HG02610 (cell line): ENCODE results near the gene MUSK.

Experiments used
- ATAC-seq: cut with Tn5 transposase; IDR thresholded peaks from one replicate; pipeline ENCODE4 v1.9.1; 2021; ENCODE audit warnings: mild to moderate bottlenecking, moderate library complexity; ENCODE audit not compliant: unreplicated experiment

MUSK gene

DNA sequence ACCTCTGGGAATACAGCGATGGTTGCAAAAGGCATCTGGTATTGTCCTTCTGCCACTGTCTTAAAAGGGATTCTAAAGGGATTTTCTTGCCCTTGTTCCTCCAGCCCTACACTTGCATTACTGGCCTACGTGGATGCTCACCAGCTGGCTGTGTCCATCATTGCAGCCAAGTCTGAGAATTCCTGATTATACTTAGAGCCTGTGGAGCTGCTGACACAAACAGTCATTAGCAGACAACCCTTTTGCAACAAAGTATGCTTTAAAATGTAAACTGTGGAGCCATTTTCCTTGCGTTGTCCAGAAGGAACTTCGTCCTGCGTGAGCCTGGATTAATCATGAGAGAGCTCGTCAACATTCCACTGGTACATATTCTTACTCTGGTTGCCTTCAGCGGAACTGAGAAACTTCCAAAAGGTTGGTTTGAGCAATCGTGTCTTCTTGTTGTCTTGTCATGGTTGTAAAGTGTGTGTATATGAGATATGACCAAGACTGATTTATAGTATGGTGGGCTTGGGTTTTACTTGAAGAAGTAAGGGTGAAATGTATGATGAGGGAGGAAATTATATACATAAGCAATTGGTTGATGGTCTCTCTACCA is at the start of gene MUSK:
MUSK (plus strand) TSS at position 222 of the 598 bp plus-strand sequence; CDS start at position 336, 114 bp downstream.
- ATAC-seq: no peak

DNA sequence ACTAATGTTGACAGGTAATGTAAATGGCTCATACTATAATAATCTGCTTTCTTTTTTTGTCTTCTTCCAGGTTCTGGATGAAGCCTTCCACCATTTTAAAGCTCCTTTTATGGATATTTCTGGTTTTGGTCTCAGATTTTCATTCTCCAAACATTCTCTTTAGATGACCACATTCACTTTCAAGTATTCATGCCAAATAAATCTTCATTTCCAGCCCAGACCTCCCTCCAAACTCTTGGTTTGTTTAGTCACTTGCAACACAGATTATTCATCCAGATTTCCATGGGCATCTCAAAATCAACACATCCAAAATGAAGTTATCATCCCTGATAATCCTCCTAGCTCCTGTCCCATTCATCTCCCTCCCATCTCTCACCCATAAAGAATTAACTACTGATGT is 48.8 kb upstream of the MUSK start:
- ATAC-seq: no peak

DNA sequence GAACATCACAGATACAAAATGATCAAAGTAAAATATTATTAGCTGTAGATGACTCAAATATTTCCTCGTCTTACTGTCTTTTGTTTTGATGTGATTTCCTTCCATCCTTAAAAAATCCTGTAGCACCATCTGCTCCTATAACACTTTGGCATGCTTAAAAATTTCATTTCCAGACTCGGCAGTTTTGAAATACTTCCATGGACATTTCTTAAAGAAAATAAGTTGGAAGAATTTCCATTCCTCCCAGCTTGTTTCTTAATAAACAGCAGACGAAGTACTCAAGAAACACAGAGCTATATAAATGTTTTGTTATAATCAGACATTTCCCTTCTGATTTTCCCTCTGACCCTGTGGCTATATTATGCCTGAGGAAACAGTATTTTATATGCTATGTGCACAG is 47.9 kb upstream of the MUSK start:
- no peak for ATAC-seq

DNA sequence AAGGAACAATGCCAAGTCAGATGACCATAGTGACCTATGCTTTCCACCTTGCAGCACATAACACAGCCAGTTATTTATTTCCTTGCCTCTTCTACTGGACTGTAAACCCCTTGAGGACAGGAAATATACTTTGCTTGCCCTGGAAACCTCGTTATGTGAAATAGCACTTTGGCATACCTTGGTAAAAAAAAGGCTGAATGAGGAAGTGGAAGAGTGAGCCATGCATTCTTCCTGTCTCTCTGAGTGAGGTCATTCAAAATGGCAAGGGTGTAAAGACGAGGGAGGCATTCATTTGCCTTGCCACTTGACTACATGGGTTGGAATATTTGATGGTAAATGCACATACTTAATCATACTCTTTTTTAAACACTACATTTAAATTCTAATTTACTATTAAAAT is 46.2 kb upstream of the MUSK start:
- no peak for ATAC-seq

DNA sequence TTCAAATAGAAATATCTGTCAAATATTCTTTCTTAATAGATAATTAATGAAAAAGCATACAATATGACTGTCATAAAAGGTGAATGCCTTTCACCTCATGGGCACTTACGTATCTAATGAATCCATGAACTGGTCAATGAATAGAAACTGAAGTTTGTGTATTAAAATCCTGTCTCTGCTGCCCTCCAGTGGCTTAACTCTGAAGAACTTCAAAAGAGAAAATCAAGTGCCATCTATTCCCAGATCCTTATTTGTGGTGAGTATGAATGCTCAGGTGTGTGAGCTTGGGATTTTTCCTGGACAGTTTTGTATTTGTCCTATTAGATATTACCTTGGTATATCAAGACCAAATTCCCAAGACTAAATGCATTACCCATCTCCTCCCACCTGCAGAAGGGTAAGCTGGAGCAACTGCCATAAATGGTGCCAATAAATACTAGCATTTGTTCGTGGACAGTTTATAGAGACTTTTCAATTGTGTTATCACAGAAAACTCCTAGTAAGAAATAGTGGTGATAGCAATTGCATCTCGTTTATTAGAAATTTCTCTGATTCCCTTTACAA is 45.0 kb upstream of the MUSK start:
- ATAC-seq: no peak

DNA sequence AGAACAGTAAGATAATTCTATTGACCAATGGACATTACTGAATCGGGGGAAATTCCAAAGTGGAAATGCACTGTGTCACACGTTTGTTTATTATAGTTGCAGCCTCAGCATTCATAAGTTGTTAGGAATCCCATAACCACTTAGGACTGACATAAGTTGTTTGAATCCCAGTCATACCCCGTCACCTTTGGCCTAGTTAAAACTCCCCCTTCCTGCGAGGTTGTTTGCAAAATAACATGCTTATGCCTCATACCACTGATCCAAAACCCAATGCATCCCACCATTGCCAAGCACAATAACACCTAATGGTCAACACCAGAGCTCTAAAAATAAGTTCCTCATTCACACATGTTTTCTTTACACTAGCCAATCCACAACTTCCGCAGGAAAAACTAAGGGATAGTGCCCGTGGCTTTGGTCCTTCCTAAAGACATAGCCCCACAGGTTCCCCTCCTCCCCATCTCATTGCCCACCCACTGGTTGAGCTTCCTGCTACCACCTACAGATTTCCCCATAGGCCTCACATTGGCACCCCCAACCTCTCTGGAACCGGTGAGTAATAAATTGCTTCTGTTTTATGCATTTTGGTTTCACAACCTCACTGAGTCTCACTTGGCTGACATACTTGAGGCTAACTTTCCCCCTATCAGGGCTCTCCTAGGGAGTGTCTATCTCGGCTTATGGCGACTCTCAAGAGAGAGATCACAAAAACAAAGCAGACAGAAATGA is 42.3 kb upstream of the MUSK start:
- ATAC-seq: peak; percentile 96

DNA sequence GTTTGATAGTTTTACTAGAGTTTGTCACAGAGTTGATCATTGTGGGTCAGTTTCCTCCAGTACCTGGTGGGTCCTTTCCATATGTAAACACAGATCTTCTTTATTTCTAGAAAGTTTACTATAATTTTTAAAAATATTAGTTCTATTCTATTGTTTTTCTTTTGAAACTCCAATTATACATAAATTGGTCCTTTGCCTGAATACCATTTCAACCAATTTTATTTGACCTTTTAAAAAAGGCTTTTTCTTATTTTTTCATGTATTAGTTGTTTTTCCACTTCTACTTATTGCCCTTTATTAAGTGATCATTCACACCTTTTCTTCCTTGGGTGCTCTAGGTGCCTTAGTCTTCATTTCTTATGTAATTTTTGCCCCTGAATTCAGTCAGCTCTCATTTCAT is 33.0 kb upstream of the MUSK start:
- no peak for ATAC-seq

DNA sequence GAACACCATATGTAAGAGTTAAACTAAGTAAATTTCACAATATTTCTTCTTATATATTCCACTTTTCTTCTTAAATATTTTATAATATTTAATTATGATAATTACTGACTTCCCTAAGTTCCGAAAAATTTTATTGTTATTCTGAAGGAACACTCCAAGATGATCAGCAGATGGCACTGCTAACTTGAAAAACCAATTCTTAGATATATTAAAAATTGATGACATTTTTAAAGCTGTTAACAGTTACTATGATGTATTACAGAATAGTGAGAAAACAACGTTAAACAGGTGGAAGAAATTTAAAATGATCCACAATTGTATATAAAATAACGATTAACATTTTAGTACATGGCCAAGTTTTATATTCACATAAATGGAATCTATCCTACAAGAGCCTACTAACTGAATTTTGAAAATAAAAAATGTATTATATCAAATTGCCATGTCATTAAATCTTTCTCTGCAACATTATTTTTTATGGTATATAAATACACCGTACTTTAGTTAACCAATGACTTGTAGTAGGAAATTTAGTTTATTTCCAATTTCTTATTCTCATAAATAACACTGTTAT is 30.1 kb upstream of the MUSK start:
- ATAC-seq: no peak

DNA sequence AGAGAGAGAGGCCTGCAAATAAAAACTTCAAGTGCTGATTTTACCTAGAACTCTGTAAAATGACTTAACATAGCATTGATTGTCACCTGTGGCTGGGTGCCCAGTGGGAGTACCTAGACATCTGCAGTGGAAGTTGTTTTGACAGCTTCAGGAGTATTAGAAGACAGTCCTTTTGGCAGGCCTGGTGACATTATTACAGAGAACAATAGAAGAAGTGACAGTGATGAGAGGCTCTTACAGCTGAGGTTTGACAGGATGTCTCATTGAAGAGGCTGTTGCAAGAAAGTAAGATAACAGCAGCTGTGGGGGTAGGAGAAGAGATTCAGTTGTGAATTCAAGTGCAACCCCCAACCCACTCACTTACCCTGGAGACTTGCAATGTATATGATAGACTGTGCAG is 27.9 kb upstream of the MUSK start:
- no peak for ATAC-seq

DNA sequence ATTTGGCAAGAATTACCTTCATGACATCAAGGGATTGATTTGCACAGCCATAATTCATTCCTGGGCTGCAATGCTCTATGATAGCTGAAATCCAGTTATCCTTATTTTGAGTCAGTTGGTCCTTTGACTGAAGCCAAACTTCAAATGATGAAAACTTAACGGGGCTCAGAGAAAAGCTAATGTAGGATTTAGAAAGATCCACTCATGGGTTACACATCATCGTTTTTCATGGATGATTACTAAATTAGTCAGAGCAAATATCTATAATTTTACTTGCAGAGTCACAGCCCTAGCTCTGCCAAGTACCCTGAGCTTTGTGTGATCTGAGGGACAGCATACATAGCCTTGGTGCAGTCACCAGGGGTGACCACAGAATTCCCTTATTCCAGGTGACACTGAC is 27.3 kb upstream of the MUSK start:
- no peak for ATAC-seq

DNA sequence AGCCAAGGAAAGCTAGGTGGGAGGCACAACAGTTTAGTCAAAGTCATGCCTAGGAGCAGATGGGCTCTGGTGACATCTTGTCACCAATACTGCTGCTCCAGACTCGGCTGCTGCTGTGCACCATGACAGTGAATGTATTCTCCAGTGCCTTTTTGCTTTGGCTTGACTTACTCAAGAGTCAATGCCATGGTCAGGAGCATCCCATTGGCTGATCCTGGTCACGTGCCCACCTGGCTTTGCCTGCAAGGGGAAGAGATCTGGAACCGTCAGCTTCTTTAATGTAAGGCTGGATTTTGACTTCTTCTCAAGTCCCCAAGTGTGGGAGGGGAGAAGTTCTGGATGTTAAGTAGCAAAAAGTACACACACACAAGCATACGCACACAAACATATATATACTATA is 19.9 kb upstream of the MUSK start:
- no peak for ATAC-seq

DNA sequence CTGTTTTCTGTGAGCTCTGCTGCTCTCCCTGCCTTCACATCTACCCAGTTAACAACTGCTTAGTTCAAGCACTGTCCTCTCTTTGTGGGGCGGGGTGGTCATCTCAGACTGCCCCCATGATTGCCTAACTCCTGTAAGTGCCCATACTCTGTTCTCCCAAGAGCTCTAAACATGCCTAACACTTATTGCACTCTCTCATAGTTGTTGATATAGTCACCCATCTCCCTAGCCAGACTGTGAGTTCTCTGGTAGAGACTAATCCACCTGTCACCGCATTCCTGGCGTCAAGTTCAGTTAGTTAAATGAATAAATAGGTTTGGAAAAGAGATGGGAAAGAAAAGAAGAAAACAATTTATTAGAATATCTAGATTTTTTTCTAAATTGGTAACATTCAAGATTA is 18.3 kb upstream of the MUSK start:
- no peak for ATAC-seq

DNA sequence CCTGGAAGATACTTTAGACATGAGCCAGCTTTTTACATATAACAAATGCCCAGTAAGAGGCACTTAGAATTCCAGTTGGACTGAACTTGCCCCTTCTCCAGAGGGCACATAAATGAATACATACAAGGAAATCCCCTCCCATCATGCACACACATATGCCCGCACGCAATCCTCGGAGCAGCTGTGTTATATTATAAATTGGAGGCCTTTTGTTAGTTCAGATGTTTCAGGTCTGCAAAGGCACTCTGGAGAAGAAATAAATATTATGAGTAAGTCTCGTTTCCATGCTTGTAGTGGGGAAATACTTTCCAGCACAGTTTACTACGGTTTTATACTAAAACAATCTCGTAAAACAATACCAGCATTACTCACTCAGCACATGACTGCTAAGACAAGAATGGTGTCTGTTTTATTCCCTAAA is 17.6 kb upstream of the MUSK start:
- no peak for ATAC-seq

DNA sequence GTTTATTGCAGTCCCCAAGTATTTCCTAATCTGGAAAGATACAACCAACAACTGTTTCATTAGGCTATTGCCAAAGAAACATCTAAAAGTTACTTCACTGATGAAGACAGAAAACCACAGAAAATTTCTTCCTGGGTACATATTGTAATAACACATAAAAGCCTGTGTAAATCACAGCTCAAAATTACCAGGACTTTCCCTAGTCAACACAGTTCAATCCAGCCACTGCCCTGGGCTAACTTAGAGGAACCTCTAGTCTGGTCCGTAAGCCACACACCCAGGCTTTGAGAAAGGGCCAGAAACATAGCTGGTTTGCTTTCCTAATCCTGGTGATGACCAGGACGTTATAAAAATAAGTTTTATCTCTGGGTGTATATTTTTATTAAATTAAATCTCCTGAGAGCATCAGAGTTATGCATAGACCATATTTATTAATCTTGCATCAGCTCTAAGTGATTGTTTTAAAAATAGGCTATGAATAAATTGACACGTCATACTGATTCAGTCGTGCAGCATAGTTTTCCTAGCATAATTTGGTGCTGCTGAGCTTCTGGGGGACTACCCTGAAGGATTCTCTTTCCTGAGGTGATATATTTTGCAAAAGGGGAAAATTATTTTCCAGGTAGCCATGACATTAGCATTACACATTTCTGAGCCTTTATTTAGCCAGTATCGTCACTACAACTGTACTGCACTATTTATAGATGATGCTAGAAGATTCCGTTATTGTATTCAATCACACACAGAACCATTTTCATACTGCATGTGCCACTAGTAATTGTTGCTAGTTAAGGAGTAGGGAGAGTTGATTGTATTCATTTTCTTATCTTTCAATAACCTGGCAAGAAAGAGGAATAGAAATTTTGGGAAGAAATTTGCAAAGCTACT is 12.6 kb upstream of the MUSK start:
- no peak for ATAC-seq

DNA sequence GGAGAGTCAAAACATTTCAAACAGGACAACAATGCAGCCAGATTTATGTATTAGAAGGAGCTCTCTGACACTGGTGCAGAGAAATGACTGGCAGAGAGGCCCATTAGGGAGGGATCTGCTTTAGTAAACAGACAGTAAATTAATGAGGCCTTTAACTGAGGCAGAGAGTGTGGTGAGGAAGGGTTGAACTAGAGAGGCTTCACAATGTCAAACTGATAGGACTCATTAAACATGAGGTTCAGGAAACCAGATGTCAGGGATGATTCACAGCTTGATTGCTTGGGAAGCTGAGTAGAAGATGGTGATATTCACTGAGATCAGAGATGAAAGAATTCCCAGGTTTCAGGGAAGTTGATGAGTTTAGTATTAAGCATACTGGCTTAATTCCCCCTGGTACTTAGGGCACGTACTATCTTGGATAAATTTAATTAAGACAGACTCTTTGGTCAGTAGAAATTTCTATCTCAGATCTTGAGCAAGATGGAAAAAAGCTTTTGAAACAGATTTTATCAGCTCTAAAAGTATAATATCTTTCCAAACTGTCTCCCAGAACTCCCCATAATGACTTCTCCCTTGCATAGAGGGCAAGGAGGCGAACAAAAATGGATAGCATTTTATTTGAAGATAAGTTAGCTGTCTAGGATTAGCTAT is 8.6 kb upstream of the MUSK start:
- no peak for ATAC-seq

DNA sequence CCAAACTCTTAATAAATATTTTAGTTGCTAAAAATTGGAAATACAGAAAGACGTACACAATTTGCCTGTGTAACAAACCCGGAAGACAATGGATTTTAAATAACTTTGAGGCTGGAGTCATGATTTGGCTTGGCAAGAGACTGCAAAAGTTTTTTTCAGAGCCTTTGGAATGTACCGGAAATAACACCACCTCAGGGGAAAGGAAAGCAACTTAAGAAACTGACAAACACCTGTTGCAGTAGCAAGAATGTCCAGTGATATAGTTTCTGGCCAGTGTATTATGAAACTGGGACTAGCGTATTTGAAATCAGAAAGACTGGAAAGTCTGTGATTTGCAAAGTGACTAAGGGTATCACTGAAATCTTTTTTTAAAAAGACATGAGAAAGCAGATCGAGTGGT is 842 bp downstream of the MUSK start:
- no peak for ATAC-seq

DNA sequence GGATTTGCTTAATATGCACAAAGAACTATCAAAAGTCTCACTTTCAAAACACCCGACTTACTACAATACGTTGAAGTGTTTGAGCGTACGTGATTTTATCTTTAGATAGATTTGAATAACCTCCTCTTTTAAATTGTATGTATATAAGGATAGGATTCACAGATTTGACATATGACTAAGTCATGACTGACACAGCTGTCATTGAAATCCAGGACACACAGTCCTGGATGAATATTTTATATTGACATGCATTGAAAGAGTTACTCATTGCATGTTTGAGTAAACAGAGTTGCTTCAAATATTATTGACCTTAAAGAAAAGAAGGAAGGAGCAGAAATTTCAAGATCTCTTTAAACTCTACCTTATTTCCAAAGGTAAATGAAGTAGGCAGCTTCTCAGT is 3.3 kb downstream of the MUSK start:
- no peak for ATAC-seq

DNA sequence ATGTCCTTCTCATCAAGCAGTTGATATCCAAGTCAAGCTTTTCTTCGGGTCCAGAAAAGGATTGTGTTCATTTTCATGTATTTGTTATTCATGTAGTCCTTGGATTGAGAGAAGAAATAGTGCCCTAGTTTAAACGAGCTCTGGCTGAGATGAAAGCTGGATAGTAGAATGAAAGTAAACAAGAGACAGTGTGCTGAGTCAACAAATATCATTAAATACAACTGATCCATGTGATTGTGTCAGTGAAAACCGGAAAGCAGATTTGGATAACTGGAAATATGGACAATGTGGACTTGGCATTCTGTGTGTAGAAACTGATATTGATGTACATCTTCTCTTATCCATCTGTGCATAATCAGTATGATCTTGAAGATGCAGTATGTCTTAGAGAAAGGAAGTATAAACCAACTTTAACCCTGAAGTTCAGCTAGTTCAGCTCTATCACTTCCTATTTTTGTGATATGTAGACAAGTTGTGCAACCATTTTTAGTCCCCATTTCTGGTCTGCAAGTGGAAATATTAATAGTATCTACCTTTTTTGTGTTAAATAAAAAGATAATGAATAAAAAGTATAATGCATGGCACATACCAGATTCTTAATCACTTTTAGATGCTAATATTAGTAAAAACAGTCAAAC is 4.4 kb downstream of the MUSK start:
- ATAC-seq: no peak

DNA sequence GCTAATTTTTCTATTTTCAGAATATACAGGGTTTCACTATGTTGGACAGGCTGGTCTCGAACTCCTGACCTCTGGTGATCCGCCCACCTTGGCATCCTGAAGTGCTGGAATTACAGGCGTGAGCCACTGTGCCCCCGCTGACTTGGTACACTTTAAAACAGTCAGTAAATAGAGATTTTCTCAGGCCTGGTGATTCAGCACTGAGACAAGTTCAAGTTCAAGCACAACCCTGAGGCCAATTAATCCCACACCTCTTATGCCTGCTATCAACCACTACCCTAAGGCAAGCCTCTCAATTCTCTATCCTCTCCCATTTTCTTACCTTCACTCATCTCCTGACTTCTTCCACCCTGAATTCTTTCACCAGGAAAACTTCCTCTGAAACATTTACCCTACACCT is 18.9 kb downstream of the MUSK start:
- ATAC-seq: no peak

DNA sequence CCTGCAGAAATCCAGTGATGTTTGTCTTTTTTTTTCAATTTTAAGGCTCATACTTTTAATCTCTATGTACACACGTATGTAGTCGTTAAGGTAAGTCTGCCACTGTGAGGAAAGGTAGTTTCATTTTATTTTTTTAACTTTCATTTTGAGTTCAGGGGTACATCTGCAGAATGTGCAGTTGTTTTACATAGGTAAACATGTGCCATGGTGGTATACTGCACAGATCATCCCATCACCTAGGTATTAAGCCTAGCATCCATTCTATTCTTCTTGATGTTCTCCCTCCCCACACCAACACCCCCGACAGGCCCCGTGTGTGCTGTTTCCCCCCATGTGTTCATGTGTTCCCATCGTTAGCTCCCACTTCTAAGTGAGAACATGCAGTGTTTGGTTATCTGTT is 19.7 kb downstream of the MUSK start:
- ATAC-seq: no peak
